C4-2B (cell line): Measurements from ENCODE around the gene CYBC1.

Experiments
- H3K27ac ChIP-seq: fragments of 450-650 bp; 2 replicates; pipeline ENCODE4 v1.5.1; 2017
- ZFX ChIP-seq: fragments of 450-650 bp; IDR thresholded peaks from 2 replicates; pipeline ENCODE4 v1.6.1; 2017
- TF ChIP-seq, protein P1 (sequence below): fragments of 450-650 bp; conservative IDR thresholded peaks from 2 replicates; pipeline ENCODE4 v1.5.1; 2017; ENCODE audit warnings: mild to moderate bottlenecking

Gene CYBC1

DNA sequence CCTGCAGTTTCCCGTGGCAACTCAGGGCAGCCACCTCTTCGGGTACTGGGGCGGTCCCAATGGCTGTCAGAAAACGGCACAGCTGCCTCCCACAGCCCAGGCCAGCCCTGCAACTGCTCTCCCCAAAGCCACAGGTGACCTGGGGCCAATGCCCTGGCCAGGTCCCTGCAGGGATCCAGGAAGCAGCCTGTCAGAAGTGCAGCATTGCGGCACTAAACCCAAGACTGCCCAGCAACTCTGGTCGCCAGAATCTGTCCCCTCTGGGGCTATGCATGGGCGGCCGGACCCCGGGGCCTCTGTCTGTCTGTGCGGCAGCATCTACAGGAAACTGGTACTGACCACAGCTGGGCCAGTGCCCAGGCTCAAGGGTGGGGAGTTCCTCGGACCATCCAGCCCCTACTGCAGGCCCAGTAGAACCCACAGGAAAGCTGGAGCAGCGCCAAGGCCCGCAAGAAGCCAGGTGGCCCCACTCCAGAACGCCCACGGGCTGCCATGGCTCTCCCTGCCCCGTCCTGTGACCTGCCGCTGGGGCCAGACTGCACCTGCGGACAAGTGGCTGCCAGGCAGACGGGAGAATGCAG lies 5.5 kb downstream of the CYBC1 start:
- H3K27ac ChIP-seq, result no peak overlapping the region

DNA sequence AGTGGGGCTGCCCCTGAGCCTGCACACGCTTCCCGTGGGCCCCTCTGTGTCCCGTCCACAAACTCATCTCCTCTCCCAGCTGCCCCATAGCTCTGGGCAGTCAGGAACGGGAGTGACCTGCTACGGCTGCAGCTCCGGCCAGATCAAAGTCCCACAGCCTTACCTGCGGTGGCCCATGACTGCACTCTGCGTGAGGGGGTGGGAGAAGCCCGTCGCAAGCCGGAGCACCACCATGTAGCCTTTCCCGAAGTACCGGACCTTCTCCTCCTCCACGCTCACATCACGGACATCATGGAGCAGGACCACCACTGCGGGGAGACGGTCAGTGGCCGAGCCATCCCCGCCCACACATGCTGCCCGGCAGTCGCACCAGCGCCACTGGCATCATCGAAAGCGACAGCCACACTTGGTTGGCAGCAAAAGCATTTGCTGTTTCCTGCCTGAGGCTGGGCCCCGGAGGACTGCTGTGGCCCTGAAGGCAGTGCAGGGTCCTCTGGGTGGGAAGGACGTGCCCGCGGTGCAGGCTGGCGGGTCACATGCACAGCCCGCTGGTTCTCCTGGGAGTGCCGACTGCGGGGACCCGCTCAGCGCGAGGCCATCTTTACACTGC lies 6.2 kb downstream of the CYBC1 start:
- no peak for TF ChIP-seq ZFX
- TF ChIP-seq, protein P1, sequence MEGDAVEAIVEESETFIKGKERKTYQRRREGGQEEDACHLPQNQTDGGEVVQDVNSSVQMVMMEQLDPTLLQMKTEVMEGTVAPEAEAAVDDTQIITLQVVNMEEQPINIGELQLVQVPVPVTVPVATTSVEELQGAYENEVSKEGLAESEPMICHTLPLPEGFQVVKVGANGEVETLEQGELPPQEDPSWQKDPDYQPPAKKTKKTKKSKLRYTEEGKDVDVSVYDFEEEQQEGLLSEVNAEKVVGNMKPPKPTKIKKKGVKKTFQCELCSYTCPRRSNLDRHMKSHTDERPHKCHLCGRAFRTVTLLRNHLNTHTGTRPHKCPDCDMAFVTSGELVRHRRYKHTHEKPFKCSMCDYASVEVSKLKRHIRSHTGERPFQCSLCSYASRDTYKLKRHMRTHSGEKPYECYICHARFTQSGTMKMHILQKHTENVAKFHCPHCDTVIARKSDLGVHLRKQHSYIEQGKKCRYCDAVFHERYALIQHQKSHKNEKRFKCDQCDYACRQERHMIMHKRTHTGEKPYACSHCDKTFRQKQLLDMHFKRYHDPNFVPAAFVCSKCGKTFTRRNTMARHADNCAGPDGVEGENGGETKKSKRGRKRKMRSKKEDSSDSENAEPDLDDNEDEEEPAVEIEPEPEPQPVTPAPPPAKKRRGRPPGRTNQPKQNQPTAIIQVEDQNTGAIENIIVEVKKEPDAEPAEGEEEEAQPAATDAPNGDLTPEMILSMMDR, result no peak
- H3K27ac ChIP-seq, result no peak overlapping the region

More for the DNA sequence above, 5.5 kb downstream of the CYBC1 start:
- TF ChIP-seq, protein P1, result no peak
- TF ChIP-seq ZFX, result no peak

DNA sequence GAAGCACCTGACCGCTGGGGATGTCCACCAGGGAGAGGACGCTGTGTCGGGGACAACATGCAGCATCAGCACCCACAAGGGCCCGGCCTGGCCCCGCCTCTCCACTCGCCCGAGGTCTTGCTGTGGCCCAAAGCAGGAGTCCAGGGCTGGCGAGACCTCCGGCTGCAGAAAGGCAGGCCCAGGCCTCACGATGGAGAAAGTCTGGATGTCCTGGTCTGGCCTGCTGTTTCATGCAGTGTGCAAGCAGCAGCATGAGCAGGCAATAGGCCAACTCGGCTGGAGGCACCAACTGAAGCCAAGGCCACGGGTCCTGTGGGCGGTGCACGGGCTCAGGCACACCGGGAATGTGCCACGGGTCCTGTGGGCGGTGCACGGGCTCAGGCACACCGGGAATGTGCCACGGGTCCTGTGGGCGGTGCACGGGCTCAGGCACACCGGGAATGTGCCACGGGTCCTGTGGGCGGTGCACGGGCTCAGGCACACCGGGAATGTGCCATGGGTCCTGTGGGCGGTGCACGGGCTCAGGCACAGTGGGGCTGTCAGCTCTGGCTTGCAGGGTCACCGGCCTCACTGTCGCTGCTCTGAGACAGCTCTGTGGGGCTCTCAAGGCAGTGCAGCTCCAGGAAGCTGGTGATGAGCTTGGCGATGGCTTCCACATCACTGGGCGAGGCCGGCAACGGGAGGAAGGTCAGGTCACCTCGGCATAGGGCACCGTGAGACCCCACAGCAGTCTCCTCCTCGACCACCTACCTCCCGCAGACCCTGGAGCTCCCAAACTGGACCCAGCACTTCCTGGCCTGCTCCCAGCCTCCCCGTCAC lies 6.9 kb downstream of the CYBC1 start:
- H3K27ac ChIP-seq, result no peak overlapping the region

DNA sequence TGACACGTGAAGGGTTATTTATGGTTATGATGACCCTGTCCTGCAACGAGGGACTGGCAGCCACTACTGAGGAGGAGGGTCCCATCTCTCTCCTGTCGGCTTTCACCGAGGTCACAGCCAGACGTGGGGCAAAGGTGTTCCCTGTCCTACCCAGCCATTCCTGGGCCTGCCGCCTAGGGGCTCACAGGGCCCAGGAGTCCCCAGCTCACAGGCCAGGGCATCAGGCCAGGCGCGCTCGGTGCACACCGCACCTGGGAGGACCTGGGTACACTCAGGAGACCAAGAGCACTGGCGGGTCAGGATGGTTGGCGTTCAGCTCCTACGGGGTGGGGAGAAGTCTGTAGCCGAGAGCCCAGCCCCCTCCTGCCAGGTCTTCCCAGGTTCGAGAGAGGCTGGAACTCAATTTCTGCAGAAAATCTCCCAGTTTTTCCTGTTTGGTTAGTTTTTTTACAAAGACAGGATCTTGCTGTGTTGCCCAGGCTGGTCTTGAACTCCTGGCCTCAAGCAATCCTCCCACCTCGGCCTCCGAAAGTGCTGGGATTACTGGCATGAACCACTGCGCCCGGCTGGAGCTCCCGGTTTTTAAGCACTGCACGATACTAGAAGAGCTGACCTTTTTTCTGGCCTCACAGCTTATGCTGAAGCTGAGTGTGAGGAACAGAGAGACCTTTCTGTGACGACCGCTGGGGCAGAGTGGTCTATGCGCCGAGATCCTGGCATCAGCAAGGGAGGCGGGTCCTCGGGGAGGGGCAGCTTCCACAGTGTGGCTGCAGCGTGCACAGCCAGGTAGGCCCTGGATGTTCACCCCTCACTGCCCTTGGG lies 7.7 kb downstream of the CYBC1 start:
- TF ChIP-seq ZFX, result no peak
- TF ChIP-seq, protein P1, result no peak
- H3K27ac ChIP-seq, result no peak overlapping the region

More for the DNA sequence above, 6.9 kb downstream of the CYBC1 start:
- TF ChIP-seq, protein P1, result no peak
- no peak for TF ChIP-seq ZFX

DNA sequence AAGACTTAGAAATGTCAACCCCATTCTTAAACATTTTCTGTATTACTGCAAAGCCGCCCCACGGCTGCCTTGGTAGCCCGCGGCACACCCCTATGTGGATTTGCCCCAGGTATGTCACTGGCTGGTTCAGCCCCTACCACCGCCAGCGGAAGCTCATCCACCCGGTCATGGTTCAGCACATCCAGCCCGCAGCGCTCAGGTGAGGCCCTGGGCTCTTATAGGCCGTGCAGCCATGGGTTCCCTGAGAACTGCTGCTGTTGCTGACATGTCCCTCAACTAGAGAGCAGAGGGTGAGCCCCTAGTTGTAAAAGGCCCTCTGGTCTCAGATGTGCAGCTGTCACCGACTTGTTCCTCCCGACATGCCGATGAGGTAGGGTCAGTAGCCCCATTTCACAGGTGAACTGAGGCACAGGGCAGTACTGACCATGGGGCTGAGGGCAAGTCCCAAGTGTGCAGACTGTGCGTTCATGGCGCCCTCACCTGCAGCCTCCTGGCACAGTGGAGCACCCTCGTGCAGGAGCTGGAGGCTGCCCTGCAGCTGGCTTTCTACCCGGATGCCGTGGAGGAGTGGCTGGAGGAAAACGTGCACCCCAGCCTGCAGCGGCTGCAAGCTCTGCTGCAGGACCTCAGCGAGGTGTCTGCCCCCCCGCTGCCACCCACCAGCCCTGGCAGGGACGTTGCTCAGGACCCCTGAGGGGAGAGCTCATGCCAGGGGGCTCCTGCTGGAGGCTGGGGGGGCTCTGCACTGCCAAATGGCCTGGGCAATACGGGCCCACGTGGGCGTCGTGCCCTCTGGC lies 8.7 kb downstream of the CYBC1 start:
- no peak overlapping the region for H3K27ac ChIP-seq
- TF ChIP-seq, protein P1, result no peak
- no peak for TF ChIP-seq ZFX

DNA sequence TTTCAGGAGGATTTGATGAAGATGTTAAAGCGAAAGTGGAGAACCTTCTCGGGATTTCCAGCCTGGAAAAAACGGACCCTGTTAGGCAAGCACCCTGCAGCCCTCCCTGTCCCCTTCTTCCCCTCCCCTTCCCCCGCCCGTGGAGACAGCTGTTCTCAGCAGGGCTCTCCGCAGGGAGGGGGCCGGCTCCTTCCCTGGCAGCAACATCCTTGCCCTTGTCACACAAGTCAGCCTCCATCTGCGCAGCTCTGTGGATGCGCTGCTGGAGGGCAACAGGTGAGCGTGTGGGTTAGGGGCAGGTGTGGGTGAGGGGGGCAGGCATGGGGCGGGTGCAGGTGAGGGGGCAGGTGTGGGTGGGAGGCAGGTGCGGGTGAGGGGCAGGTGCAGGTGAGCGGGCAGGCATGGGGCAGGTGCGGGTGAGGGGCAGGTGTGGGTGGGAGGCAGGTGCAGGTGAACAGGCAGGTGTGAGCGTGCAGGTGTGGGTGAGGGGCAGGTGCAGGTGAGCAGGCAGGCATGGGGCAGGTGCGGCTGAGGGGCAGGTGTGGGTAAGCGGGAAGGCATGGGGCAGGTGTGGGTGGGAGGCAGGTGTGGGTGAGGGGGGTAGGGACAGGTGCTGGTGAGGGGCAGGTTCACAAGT lies 9.4 kb downstream of the CYBC1 start:
- no peak overlapping the region for H3K27ac ChIP-seq
- TF ChIP-seq, protein P1, result no peak
- TF ChIP-seq ZFX, result no peak
